ENCODE measurements around the gene ALK. TPM values are rescaled to one million over a fixed set of nuclear protein-coding genes. Genes with fewer than 3 reads are reported as not detected.

Gene ALK
- total RNA-seq, 6 donors from 2014 or later, result 0.17 to 2.1 (median 0.35) TPM

- ATAC-seq (ENCODE audit: low FRiP score in 2 of 2) (peak in 1 of 2 donors; percentile 16), DNase-seq (no peak)
- 58 to 76% methylated on average over 3 to 5 of the region's 5 CpGs for WGBS, 2 donors
- Histone ChIP-seq H3K27me3 (no peaks in the 10 kb centered on the region), H3K4me1 (peaks cover 0 to 5% (median 2%) of the 10 kb centered on the region in 4 donors), H3K4me3 (no peak overlapping the region), H3K9me3 (no peaks in the 10 kb centered on the region), H3K27ac (no peak overlapping the region), H3K36me3 (no peaks in the 10 kb centered on the region)
- TF ChIP-seq CTCF (IDR thresholded peaks at IDR 0.05) (no peak), POLR2AphosphoS5 (IDR thresholded peaks at IDR 0.05) (no peak), EP300 (IDR thresholded peaks at IDR 0.05) (no peak), POLR2A (IDR thresholded peaks at IDR 0.05) (no peak)
These were observed 398.3 kb downstream of the ALK start for GRCh38 chr2:29522951-29523669.

GRCh38 chr2:29520001-29520400 is 401.4 kb downstream of the ALK start:
- TF ChIP-seq POLR2A (IDR thresholded peaks at IDR 0.05) (no peak), EP300 (IDR thresholded peaks at IDR 0.05) (no peak), POLR2AphosphoS5 (IDR thresholded peaks at IDR 0.05) (no peak), CTCF (IDR thresholded peaks at IDR 0.05) (no peak)
- H3K4me3 ChIP-seq, result no peak overlapping the region
- WGBS, 2 donors, result 71 to 78% methylated on average over 5 of the region's 5 CpGs
- ATAC-seq (ENCODE audit: low FRiP score in 2 of 2) (no peak), DNase-seq (no peak)
- H3K36me3 ChIP-seq, result no peaks in the 10 kb centered on the region
- no peak overlapping the region for H3K27ac ChIP-seq
- no peaks in the 10 kb centered on the region for H3K9me3 ChIP-seq
- H3K27me3 ChIP-seq, result no peaks in the 10 kb centered on the region
- H3K4me1 ChIP-seq, result peaks cover 0 to 5% (median 2%) of the 10 kb centered on the region in 4 donors

- ATAC-seq (ENCODE audit: low FRiP score in 2 of 2), result peak in 1 of 2 donors; percentile 32
These were observed 402.0 kb downstream of the ALK start for GRCh38 chr2:29519338-29519925.

GRCh38 chr2:29518646-29519337 is 402.6 kb downstream of the ALK start:
- TF ChIP-seq EP300 (IDR thresholded peaks at IDR 0.05) (no peak), CTCF (IDR thresholded peaks at IDR 0.05) (no peak), POLR2AphosphoS5 (IDR thresholded peaks at IDR 0.05) (no peak), POLR2A (IDR thresholded peaks at IDR 0.05) (no peak)
- DNase-seq (no peak), ATAC-seq (ENCODE audit: low FRiP score in 2 of 2) (no peak)
- H3K4me3 ChIP-seq, result no peak overlapping the region
- no peak overlapping the region for H3K27ac ChIP-seq
- H3K36me3 ChIP-seq, result no peaks in the 10 kb centered on the region
- WGBS, 2 donors, result 72 to 73% methylated on average over 1 of the region's 1 CpG
- peaks cover 0 to 5% (median 2%) of the 10 kb centered on the region in 4 donors for H3K4me1 ChIP-seq
- H3K27me3 ChIP-seq, result no peaks in the 10 kb centered on the region
- no peaks in the 10 kb centered on the region for H3K9me3 ChIP-seq

More at GRCh38 chr2:29519338-29519925, 402.0 kb downstream of the ALK start:
- TF ChIP-seq POLR2AphosphoS5 (IDR thresholded peaks at IDR 0.05) (no peak), POLR2A (IDR thresholded peaks at IDR 0.05) (no peak), CTCF (IDR thresholded peaks at IDR 0.05) (no peak), EP300 (IDR thresholded peaks at IDR 0.05) (no peak)
- 67 to 90% methylated on average over 3 of the region's 3 CpGs for WGBS, 2 donors
- no peak overlapping the region for H3K27ac ChIP-seq
- H3K36me3 ChIP-seq, result no peaks in the 10 kb centered on the region
- H3K9me3 ChIP-seq, result no peaks in the 10 kb centered on the region
- H3K4me1 ChIP-seq, result peaks cover 0 to 5% (median 2%) of the 10 kb centered on the region in 4 donors
- no peak overlapping the region for H3K4me3 ChIP-seq
- DNase-seq, result peak in 1 of 2 donors; percentile 56
- no peaks in the 10 kb centered on the region for H3K27me3 ChIP-seq
